Activated CD8-positive, alpha-beta memory T cell treated with anti-CD3 and anti-CD28 coated beads for 1 hour (primary cell): Measurements from ENCODE around the gene CELSR1.
"Not testable (repeated sequence)": the region's sequence is repeated elsewhere in the genome, so short reads cannot be mapped to it uniquely, and the experiment has no call there.

Experiments
- DNase-seq, 2 donors: peaks; one replicate each; pipeline ENCODE4 v3.0.0-alpha.2; 2020; ENCODE audit warnings: low read depth in 1 of 2; ENCODE audit errors: extremely low read depth in 1 of 2

CELSR1 gene

GRCh38 chr22:46483353-46483752 lies 54.1 kb downstream of the CELSR1 start:
- no peak for DNase-seq

DNA sequence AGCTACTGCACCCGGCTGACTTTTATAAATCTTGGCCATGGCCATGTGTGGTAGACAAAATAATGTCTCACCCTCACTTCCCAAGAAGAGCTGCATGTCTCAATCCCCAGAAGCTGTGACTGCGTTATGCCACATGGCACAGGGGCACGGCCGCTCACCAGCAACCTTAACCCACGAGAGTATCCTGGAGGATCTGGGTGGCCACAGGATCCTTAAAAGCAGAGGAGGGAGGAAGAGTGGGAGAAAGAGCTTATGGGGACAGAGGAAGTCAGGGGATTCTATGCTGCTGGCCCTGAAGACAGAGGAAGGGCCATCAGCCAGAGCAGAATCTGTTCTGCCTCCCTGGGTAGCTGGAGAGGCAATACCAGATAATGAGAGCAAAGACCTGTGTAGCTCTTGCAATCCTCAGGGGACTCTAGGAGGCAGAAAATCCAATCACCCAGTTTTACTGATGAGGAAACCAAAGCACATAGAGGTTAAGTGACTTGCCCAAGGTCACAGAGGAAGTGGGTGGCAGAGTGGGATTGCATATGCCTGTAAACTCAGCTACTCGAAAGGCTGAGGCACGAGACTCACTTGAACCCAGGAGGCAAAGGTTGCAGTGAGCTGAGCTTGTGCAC lies 55.3 kb downstream of the CELSR1 start:
- no peak for DNase-seq

GRCh38 chr22:46481386-46481785 lies 56.0 kb downstream of the CELSR1 start:
- DNase-seq, result no peak

DNA sequence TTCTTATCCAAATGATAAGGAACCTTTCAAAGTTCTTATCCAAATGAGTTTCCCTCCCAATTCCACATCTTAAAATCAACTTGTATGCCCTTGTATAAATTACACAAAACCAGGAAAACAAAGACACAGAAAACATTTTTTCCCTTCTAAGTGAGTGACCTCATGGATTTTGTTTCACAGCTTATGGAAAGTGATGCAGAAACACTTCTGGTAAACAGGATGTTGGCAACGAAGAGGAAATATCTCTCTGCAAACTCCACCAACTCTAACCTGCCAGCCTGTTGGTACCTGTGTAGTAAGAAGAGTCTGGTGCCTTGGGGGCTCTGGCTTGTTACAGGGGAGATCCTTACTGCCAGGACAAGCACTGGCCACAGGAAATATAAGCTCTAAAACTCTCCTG lies 57.0 kb downstream of the CELSR1 start:
- no peak for DNase-seq

DNA sequence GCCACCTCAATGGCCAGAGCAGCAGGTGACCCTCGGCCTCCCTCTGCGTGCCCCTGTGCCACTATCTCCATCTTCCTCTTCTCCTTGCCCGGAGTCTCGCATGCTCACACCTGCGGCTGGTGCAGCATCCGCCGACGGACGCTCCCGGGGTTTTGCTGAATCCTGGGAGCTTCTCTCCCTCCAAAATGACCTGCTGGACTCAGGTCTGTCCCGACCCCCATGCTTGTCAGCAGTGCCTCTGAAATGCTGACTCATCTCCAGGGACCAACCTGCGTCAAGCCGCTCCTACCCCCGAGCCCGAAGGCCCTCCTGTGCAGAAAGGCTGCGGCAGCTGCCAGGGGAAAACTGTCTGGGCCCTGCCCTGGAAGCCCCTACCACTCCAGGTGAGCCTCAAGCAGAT lies 58.4 kb downstream of the CELSR1 start:
- no peak for DNase-seq

DNA sequence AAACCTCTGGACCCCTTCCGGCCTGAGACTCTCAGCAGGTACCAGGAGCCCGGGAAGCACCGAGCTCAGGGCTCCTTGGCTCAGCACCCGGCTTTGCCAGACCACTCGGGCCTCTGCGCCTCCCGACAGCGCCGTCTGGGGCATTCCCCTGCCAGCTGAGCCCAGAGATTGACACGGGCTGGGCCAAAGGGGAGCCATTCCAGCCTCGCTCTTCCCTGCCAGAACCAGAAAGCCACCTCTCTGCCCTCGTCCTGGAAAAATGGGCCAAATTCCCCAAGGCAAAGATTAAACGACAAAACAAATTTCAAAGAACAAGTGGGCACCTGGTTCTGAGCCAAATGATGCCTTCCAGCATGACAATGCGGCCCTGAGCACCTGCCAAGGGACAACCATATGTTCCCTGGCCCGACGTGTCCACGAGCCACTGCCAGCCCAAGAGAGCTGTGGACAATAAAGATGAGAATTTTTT lies 59.3 kb downstream of the CELSR1 start:
- no peak for DNase-seq

GRCh38 chr22:46476547-46476941 lies 60.9 kb downstream of the CELSR1 start:
- no peak for DNase-seq

DNA sequence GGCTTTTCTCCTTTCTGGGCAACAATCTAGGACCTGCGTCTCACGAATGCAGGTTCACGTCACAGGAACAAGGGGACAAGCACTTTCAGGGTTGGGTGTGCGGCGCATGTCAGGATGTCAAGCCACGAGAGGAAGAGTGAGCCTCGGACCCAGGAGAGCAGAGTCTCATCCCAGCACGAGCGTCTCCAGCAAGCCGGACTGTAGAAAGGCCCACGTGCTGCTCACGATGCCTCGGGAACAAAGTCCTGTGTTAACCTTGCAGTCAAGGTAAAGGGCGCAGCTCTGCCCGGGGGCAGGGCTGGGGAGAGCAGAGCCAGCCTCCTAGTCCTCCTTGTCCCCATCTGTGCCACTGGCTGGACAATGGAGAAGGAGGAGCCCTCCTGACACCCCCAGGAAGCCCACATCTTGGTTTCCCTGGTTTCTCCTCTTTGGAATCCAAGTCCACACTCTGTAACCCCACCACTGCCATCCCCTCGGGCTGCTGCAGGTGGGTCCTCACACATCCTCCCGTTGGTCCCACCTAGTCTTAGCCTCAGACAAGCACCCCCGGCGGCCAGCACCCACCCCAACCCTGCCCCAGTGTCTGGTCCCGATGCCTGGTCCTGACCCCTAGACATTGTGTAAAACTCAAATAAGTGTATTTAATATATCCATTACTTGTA lies 63.4 kb downstream of the CELSR1 start:
- DNase-seq, result no peak

- DNase-seq, result no peak
These were observed 64.2 kb downstream of the CELSR1 start for GRCh38 chr22:46473021-46473779.

DNA sequence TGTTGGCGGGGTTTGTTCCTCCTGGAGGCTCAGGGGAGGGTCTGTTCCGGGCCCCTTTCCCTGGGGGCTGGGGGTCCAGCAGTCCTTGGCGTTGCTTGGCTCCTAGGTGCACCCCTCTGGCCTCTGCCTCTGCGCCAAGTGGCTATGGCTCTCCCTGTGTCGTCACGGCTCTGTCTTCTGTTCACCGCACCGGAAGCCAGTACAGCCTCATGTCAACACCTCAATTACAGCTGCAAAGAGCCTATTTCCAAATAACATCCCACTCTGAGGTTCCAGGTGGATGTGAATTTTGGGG lies 64.8 kb downstream of the CELSR1 start:
- DNase-seq, result no peak

DNA sequence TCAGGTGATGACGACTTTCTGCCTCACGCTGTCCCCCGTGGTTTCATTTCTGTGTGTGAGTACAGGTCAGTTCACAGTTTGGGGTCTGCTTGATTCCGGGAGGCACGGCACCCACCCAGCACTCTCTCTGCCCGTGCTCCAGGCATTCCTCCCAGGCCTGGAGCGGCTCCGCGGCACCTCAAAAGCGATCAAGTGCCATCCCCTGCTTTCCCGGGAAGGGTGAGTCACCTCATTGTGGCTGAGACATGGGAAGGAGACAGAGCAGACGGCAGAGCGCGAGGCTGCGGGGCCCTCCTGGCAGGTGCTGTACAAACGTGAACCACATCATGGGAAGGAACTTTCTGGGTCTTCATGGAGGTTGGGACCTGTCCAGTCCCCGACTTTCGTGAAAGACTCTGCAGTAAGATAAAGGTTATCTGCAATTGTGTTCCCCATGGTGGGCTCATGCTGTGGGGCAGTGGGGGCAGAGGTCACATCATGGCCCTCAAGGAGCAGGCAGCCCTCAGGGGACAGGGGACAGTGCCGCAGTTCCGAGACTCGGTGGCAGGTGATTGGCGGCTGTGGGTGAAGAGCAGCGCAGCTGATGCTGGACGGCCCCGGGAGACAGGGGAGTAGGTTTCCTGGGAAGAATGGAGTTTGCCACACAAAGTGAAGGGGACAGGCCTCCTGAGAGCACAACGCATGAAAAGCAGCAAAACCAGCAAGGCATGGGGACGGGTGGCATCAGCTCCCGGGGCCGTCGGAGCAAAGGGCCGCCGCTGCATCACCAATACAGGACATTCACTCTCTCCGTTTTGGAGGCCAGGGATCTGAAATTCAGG lies 65.3 kb downstream of the CELSR1 start:
- no peak for DNase-seq

DNA sequence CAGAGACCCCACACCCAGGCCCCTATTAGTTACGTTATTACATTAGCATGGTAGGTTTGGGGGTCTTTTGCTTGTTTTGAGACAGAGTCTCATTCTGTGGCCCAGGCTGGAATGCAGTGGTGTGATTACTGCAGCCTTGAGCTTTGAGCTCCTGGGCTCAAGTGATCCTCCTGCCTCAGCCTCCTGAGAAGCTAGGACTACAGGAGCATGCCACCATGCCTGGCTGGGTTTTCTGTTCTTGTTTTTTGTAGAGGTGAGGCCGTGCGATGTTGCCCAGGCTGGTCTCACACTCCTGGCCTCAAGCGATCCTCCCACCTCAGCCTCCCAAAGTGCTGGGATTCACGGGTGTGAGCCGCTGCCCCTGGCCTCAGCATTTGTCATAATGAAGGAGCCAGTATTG lies 66.1 kb downstream of the CELSR1 start:
- DNase-seq, result not testable (repeated sequence)

DNA sequence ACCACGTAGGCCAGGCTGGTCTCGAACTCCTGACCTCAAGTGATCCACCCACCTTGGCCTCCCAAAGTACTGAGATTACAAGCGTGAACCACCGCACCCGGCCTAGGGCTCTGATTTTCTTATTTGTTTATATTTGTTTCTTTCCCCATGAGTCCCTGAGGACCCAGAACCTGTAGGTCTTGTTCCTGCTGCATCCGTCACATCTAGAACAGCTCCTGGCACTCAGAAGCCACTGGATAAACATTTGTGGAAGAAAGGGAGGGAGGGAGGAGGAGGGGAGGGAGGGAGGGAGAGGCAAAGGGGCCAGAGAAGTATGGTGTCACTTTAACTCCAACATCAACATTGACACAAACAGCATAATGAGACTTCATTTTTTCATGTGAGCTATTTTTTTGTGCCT lies 67.7 kb downstream of the CELSR1 start:
- no peak for DNase-seq

GRCh38 chr22:46467006-46467405 lies 70.4 kb downstream of the CELSR1 start:
- no peak for DNase-seq

DNA sequence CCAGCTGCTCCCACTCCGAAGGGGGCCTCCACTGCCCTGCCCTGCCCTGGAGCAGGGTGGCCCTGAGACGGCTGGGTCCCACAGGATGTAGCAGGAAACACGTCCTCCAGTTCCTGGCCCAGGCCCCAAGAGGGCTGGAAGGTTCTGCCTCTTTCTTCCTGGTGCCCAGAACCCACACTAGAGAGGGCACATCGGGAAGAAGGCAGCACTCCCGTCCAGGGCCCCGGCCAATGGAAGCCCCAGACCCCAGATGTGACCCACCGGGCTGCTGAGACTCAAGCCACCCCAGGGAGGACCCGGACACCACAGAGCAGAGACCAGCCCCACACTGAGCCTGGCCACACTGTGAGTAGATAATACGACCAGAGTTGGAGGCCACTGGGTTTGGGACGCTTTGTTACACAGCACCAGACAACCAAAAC lies 71.2 kb downstream of the CELSR1 start:
- no peak for DNase-seq

- DNase-seq, result no peak
These were observed 71.6 kb downstream of the CELSR1 start for GRCh38 chr22:46465793-46466192.

GRCh38 chr22:46465345-46465720 lies 72.1 kb downstream of the CELSR1 start:
- DNase-seq, result no peak

DNA sequence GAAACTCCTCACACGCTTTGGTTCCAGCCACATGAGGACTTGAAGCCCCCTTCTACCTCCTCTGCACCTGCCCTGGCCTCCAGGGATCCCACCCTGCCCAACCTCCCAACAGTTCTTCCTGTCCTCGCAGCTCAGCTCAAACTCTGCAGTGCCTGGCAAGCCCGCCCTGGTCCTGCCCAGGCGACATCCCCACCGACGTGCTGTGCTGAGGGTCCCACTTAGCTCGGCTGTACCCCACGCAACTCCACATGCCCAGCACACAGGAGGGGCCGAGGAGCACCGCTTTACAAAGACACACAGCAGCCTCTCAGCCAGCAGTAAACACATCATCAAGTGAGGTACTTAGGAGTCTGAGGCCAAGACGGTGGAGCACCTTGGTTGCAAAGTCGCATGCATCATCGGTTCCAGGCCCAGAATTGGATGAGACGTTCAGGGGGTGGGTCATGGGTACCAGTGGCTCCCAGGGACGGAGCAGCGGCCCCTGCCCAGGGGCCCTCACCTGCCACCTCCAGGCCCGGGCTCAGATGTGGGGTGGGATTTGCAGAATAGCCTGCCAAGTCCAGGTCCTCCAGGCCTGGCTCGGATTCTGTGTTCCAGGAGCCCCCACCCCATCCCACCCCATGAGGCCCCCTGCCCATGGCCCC lies 72.6 kb downstream of the CELSR1 start:
- DNase-seq, result no peak

DNA sequence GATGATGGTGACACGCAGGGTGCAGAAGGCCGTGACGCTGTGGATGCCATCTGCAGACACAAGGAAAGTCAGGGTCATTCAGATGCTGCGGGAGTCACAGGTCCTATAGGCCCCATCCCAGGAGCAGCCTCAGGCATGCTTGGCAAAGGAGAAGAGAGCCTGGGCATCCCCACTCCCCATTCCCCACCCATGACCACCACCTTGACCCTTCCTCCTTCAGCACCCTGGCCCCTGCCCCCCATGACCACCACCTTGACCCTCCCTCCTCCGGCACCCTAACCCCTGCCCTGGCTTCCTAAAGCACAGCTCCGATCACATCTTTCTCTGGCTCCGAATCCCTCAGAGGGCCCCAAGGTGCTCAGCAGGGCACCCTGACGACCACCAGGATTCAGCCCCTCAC lies 73.1 kb downstream of the CELSR1 start:
- no peak for DNase-seq

GRCh38 chr22:46463435-46464227 lies 73.8 kb downstream of the CELSR1 start:
- no peak for DNase-seq
